EH (cell line): ENCODE results near the gene GCHFR.

Source experiments
- DNase-seq: peaks from one replicate; pipeline ENCODE4 v3.0.0-alpha.2; 2015; ENCODE audit warnings: low read depth

The GCHFR gene

GRCh38 chr15:40763801-40764628 lies at the start of gene GCHFR:
GCHFR (plus strand) TSS chr15:40764068; CDS start chr15:40764181, 113 bp downstream.
- peak; percentile 70 for DNase-seq

DNA sequence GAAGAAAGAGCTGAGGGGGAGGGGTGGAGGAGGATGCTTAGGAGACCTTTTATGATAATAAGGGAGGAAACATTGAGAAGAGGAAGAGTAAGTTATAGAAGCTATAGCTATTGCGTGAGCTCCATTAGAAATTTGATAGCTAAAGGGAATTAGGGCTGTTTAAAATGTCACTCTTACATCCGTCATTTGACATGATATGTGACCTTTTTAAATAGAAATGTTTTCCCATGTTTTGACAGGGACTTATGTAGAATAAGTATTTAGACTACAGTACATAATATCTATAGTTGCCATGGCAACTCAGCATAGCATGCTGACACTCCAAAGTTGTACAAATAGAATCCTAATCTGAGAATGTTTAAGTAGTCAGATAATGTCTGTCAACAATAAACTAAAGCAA lies 49.7 kb upstream of the GCHFR start:
- DNase-seq: no peak

GRCh38 chr15:40716165-40716564 lies 47.7 kb upstream of the GCHFR start:
- DNase-seq: no peak

DNA sequence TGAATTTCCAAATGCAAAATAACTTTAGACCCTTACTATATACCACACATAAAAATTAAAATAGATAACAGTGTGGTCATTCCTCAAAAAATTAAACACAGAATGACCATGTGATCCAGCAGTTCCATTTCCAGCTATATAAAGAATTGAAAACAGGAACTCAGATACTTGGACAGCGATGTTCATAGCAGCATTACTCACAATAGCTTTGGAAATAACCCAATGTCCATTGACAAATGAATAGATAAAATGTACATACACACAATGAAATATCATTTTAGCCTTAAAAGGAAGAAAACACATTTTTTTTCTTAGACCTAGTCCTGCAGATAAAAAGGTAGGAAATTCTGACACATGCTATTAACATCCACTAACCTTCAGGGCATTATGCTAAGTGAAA lies 42.2 kb upstream of the GCHFR start:
- no peak for DNase-seq

GRCh38 chr15:40722354-40722753 lies 41.5 kb upstream of the GCHFR start:
- DNase-seq: no peak

GRCh38 chr15:40722934-40723333 lies 40.9 kb upstream of the GCHFR start:
- DNase-seq: peak; percentile 55

DNA sequence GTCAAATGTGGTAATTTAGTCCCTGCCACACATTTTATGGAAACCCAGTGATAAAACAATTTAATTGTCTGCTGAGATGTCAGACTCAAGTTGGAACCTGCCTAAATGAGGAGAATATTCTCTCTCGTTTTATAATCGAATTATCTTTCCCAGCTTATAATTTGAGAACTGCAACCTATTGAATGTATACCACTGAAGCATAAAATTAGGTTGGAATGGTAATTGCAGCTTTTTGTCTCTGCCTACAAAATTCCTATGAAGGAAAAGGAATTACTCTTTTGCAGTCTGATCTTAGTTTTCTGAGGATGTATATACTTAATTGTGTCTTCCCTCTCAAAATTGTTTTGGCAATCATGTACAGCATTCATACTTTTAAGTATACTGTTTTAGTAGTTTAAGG lies 39.9 kb upstream of the GCHFR start:
- no peak for DNase-seq

DNA sequence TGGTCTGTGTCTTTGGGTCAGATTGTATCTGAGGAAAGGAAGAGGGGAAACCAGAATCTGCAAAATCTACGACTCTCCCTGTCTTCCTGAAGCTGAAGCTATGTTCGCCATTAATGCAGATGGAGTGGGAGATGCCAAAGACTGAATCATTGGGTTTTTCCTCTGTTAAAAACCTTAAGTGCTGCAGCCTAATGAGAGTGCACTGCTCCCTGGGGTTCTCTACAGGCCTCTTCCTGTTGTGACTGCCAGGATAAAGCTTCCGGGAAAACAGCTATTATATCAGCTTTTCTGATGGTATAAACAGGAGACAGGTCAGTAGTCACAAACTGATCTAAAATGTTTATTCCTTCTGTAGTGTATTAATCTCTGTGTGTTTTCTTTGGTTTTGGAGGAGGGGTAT lies 32.8 kb upstream of the GCHFR start:
- DNase-seq: no peak

GRCh38 chr15:40736575-40736974 lies 27.3 kb upstream of the GCHFR start:
- DNase-seq: no peak

GRCh38 chr15:40737048-40737447 lies 26.8 kb upstream of the GCHFR start:
- no peak for DNase-seq

DNA sequence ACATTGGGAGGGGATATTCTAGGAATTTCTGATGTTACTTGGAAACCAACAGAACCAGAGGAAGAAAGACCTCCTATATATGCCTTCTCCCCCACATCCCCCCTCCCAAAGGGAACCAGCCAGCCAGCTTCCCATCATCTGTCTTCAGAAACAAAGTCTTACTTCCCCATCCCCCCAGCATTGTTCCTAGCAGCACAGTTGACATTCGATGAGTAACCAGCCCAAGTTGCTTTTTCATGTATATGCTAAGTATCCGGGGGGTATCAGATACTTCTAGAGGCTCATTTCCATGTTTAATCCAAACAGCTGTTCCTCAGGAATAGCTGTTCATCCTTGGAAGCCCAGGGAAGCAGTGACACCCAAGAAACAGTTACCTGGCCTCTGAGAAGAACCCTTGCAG lies 24.8 kb upstream of the GCHFR start:
- DNase-seq: no peak

DNA sequence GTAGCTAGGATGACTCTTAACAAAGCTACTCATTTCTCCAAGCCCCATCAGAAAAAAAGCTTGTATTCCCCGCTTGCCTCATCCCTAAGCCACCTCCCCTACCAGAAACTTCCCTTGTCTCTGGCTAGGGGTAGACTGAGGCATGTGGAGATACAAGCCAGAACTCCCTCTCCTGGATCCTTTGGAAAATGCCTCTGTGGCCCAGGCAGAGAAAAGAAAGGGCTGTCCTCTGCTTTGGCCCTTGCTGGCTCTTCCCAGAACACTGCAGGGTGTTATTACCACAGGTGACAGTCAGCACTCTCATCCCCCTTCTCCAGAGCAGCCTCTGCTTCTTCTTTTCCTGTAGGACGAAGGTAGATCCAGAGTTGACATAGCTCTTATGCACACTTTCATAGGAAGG lies 24.0 kb upstream of the GCHFR start:
- no peak for DNase-seq

DNA sequence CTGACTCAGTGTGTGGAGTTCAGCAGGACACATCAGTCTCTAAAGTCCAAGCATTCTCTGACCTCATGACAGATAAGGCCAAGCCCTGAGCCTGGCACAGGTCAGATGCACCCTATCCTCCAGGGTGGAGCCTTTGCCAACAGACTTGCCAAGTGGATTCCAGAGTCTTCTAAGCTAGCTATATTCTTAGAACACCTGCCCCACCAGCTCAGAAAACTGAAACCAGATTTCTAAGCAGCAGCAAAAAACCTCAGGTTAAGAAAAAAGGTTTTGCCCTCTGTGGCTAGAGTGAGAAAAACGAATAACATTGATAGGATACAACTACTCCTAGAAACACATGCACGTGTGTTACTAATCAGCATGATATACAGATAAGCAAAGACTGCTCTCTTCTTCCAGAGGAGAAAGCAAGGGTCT lies 20.4 kb upstream of the GCHFR start:
- no peak for DNase-seq

DNA sequence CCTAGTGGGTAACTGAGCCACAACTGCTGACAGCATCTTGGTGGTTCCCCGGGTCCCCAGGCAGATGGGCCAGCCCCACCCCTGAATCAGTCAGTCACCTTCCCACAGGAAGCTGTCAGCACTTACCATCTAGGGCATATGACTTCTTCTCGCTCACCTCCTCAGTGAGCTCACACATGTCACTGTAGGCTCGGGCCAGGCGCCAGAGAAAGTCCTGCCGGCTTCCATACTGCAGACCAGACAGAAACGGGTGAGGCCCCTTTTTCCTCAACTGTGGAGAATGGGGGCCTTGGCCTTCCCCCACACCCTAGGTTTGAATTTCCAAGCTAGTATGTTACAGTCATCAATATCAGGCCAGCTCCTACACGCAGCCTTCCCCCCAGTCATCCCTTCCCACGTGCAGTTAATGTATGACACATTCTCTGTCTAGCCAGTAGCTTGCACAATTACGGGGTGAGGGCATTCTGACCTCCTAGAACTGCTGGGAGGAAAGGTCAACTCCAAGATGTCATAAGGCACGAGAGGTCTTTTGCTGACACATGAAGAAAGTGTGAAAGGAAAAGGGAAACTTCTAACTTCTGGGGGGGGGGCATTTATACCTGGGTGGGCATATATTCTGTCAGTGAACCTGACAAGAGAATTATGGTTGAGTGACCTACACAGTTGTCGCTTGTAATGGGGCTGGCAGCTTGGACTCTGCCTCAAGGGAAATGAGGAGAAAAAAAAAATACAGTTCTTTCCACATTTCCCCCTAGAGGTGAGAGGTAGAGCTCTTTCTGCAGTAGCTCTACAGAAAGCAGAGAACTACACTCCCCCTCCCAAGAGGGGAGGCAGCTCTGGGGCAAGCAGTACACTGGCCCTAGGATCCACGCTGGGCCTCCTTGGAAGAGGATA lies 19.7 kb upstream of the GCHFR start:
- peak; percentile 73 for DNase-seq

DNA sequence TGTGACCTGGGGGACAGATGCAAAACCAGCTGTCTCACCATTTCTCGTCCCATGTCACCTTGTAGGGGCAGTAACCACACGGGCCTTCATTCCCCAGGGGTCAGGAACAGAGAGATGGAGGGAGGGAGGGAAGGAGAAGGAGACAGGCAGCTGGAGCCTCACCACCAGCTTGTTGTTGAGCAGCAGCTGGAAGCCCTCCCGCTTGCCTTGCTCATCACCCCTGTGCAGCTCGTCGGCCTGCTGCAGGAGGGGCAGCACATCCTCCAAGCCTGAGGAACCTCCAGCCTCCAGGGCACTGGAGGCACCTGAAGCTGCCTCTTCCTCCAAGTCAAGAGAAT lies 19.1 kb upstream of the GCHFR start:
- DNase-seq: no peak

GRCh38 chr15:40746916-40747418 lies 16.9 kb upstream of the GCHFR start:
- peak; percentile 62 for DNase-seq

DNA sequence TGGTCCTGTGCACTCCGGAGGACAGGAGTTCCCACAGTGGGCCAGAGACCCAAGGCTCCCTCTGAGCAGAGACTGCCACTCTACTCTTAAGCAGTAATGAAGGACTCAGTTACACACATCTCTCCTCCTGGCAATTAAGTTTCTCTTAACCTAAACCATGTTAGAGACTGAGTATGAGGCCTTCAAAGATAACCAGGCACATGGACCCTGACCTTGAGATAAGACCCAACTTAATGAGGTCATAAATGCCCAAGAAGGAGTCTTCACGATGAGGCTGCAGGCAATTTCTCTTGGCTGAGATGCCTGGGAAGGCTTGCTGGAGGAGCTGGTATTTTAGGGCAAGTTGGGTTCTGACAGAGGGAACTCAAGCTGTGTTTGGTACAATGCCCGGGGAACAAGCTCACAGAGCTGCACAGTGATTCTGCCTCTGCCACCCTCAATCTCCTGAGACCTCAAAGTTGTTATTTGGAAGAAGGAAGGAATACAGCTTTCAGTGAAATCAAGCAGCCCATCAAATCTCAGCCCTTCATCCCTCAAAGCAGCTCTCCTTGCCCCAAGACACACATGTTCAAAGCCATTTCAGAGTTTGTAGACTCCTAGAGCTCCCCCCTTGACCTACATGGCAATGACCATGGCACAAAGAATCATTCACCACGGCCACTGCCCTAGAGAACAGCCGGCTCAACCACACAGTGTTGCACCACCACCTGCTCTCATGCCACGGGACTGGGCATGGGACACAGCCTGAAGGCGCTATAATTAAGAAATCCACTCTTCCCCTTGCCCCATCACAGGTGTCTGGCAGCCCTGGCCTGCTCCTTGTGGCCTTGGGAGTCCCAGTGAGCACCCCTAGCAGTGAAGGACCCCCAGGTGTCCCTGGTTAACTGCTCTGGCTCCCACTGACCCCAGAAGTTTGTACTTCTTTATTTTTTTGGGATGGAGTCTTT lies 15.9 kb upstream of the GCHFR start:
- no peak for DNase-seq

DNA sequence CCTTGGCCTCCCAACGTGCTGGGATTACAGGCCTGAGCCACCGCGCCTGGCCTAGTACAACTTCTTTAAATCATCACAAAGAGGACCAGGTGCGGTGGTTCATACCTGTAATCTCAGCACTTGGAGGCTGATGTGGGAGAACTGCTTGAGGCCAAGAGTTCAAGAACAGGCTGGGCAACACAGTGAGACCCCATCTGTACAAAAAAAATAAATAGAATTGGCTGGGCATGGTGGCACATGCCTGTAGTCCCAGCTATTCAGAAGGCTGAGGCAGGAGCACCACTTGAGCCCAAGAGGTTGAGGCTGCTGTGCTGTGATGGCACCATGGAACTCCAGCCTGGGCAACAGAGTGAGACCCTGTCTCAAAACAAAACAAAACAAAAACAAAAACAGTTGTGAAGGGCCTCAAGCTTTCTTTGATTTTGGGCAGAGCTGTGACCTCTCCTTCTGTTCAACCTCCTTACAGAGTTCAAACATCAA lies 14.7 kb upstream of the GCHFR start:
- DNase-seq: no peak

- no peak for DNase-seq
Measured at GRCh38 chr15:40750885-40751284, 13.0 kb upstream of the GCHFR start.

- DNase-seq: no peak
Measured at GRCh38 chr15:40751745-40752144, 12.1 kb upstream of the GCHFR start.

GRCh38 chr15:40754574-40754882 lies 9.3 kb upstream of the GCHFR start:
- peak; percentile 43 for DNase-seq
